Omental fat pad (tissue), 4 donors: ENCODE data around the gene FALEC. TPM values are rescaled to one million over a fixed set of nuclear protein-coding genes. Genes with fewer than 3 reads are reported as not detected.

ENCODE experiments used
- ATAC-seq: fragments of 150-250 bp; one replicate; pipeline ENCODE4 v1.9.1; 2016; ENCODE audit warnings: mild to moderate bottlenecking, moderate library complexity; ENCODE audit not compliant: low FRiP score
- DNase-seq: peaks from one replicate; pipeline ENCODE4 v3.0.0-alpha.2; 2019; ENCODE audit warnings: low spot score
- small RNA-seq: library from RNA; depleted of rRNA; stranded (forward); fragments of <200 nt; gene quantifications from one replicate; pipeline ENCODE3, GENCODE V24; 2016
- total RNA-seq, 4 donors: library from RNA; depleted of rRNA; stranded (reverse); fragments of >200 nt; gene quantifications; one replicate each; pipeline ENCODE4 v1.1.0, GENCODE V29; 2016
- TF ChIP-seq, protein P1 (sequence below), 3 donors: fragments of 450-650 bp; IDR thresholded peaks; one replicate each; pipeline ENCODE4 v1.5.1; 2016 to 2017; ENCODE audit warnings: antibody characterized with exemption in 3 of 3, mild to moderate bottlenecking in 3 of 3, moderate library complexity in 2 of 3

FALEC gene
- total RNA-seq, 4 donors from 2014 or later = not detected

DNA sequence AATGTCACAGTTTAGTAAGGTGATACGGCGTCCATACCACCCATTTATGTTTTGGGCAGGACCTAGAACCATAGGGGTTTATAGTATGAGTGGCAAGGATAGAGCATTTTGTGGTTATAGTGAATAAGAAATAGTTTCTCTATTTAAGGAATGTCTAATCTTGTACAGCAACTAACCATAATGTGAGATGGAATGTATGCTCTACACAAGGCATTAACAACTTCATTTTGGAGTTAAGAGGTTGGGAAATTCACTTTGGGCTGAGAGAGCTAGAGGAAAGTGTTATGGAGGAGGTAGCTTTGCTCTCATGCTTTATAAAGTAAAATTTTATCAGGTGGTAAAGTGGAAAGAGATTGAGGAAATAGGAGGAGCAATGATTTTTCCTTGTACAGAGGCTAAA, 66.8 kb downstream of the FALEC start:
- DNase-seq (no peak), ATAC-seq (no peak)
- TF ChIP-seq, protein P1, sequence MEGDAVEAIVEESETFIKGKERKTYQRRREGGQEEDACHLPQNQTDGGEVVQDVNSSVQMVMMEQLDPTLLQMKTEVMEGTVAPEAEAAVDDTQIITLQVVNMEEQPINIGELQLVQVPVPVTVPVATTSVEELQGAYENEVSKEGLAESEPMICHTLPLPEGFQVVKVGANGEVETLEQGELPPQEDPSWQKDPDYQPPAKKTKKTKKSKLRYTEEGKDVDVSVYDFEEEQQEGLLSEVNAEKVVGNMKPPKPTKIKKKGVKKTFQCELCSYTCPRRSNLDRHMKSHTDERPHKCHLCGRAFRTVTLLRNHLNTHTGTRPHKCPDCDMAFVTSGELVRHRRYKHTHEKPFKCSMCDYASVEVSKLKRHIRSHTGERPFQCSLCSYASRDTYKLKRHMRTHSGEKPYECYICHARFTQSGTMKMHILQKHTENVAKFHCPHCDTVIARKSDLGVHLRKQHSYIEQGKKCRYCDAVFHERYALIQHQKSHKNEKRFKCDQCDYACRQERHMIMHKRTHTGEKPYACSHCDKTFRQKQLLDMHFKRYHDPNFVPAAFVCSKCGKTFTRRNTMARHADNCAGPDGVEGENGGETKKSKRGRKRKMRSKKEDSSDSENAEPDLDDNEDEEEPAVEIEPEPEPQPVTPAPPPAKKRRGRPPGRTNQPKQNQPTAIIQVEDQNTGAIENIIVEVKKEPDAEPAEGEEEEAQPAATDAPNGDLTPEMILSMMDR (IDR thresholded peaks at IDR 0.05) = no peak

Small RNA genes within 50 kb of the gene (small RNA-seq; reads per million reads assigned to genes)
- gene MIR4257 (not detected), gene RN7SL473P (not detected), gene RN7SL600P (not detected)

Other genes starting within 250 kb of the FALEC start
- gene APH1A, start 246.7 kb upstream of the FALEC start, total RNA-seq = 100 to 1,000 TPM in 1 of 4 donors, 10 to 100 TPM in 3; 90.1 to 101 (median 95.2) TPM
- 10 to 100 TPM in 2 of 4 donors, 1 to 10 TPM in 2; 5.8 to 12.0 (median 10.1) TPM for gene C1orf54, start 243.0 kb upstream of the FALEC start, total RNA-seq
- gene CIART, start 233.2 kb upstream of the FALEC start, total RNA-seq = 1 to 10 TPM in 3 of 4 donors, under 1 TPM in 1; 0.75 to 5.5 (median 2.2) TPM
- gene MRPS21, start 221.9 kb upstream of the FALEC start, total RNA-seq = 10 to 100 TPM; 35.7 to 45.3 (median 36.6) TPM
- gene PRPF3, start 194.2 kb upstream of the FALEC start, total RNA-seq = 10 to 100 TPM; 23.3 to 68.6 (median 48.5) TPM
- gene RPRD2, start 151.6 kb upstream of the FALEC start, total RNA-seq = 10 to 100 TPM; 14.5 to 19.9 (median 16.3) TPM
- 10 to 100 TPM in 2 of 4 donors, 1 to 10 TPM in 2; 7.0 to 10.9 (median 10.0) TPM for gene TARS2, start 28.3 kb upstream of the FALEC start, total RNA-seq
- 10 to 100 TPM; 10.8 to 24.8 (median 18.5) TPM for gene ECM1, start 7.6 kb upstream of the FALEC start, total RNA-seq
- 10 to 100 TPM; 33.7 to 46.6 (median 39.9) TPM for gene ADAMTSL4, start 33.7 kb downstream of the FALEC start, total RNA-seq
- 100 to 1,000 TPM; 505 to 845 (median 657) TPM for gene MCL1, start 63.9 kb downstream of the FALEC start, total RNA-seq
- gene ENSA, start 113.9 kb downstream of the FALEC start, total RNA-seq = 100 to 1,000 TPM; 115 to 179 (median 155) TPM
- 10 to 100 TPM; 12.4 to 19.5 (median 17.9) TPM for gene GOLPH3L, start 181.4 kb downstream of the FALEC start, total RNA-seq
- gene HORMAD1, start 205.1 kb downstream of the FALEC start, total RNA-seq = 1 to 10 TPM in 1 of 4 donors, under 1 TPM in 1, not detected in 2; 0.46 to 2.0 TPM